ENCODE data around the gene ABI2. TPM values are rescaled to one million over a fixed set of nuclear protein-coding genes. Genes with fewer than 3 reads are reported as not detected.
"Not testable (repeated sequence)": the region's sequence is repeated elsewhere in the genome, so short reads cannot be mapped to it uniquely, and the experiment has no call there.

Gene ABI2
- total RNA-seq, 1 donor from 2014 or later, result 31.7 TPM

- H3K36me3 ChIP-seq, result no peaks in the 10 kb centered on the region
- H3K27ac ChIP-seq, result no peak overlapping the region
- H3K4me1 ChIP-seq, result peaks cover 6% of the 10 kb centered on the region
- no peak for TF ChIP-seq POLR2A (IDR thresholded peaks at IDR 0.05)
- TF ChIP-seq CTCF (IDR thresholded peaks at IDR 0.05), result no peak
- TF ChIP-seq POLR2AphosphoS5 (IDR thresholded peaks at IDR 0.05; ENCODE audit: insufficient read depth in 1 of 2, low read depth in 1 of 2), result no peak
- H3K9me3 ChIP-seq, result no peaks in the 10 kb centered on the region
- H3K4me3 ChIP-seq, result no peak overlapping the region
- intact Hi-C loops (cut with DNase I), result no loop called here
- no peaks in the 10 kb centered on the region for H3K27me3 ChIP-seq
- no peak for DNase-seq (ENCODE audit: extremely low spot score in 2 of 2)
Observed at GRCh38 chr2:203366639-203367466, 38.7 kb downstream of the ABI2 start.

DNA sequence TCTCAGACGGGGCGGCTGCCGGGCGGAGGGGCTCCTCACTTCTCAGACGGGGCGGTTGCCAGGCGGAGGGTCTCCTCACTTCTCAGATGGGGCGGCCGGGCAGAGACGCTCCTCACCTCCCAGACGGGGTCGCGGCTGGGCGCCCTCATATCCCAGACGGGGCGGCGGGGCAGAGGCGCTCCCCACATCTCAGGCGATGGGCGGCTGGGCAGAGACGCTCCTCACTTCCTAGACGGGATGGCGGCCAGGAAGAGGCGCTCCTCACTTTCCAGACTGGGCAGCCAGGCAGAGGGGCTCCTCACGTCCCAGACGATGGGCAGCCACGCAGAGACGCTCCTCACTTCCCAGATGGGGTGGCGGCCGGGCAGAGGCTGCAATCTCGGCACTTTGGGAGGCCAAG lies 44.5 kb downstream of the ABI2 start:
- H3K27me3 ChIP-seq; DNase-seq (ENCODE audit: extremely low spot score in 2 of 2); H3K36me3 ChIP-seq; H3K9me3 ChIP-seq; intact Hi-C loops (cut with DNase I); H3K4me3 ChIP-seq; H3K27ac ChIP-seq; H3K4me1 ChIP-seq: not testable (repeated sequence)

GRCh38 chr2:203376173-203376572 lies 48.0 kb downstream of the ABI2 start:
- intact Hi-C loops (cut with DNase I), result no loop called here

GRCh38 chr2:203379156-203379555 lies 51.0 kb downstream of the ABI2 start:
- Histone ChIP-seq H3K27ac (no peak overlapping the region), H3K36me3 (no peaks in the 10 kb centered on the region), H3K4me1 (no peaks in the 10 kb centered on the region), H3K9me3 (no peaks in the 10 kb centered on the region), H3K4me3 (no peak overlapping the region), H3K27me3 (no peaks in the 10 kb centered on the region)
- TF ChIP-seq POLR2A (IDR thresholded peaks at IDR 0.05) (no peak), CTCF (IDR thresholded peaks at IDR 0.05) (no peak), POLR2AphosphoS5 (IDR thresholded peaks at IDR 0.05; ENCODE audit: insufficient read depth in 1 of 2, low read depth in 1 of 2) (no peak)
- DNase-seq (ENCODE audit: extremely low spot score in 2 of 2), result no peak
- intact Hi-C loops (cut with DNase I), result no loop called here

More at GRCh38 chr2:203376173-203376572, 48.0 kb downstream of the ABI2 start:
- DNase-seq (ENCODE audit: extremely low spot score in 2 of 2), result no peak
- H3K36me3 ChIP-seq, result no peaks in the 10 kb centered on the region
- H3K27me3 ChIP-seq, result no peaks in the 10 kb centered on the region
- H3K27ac ChIP-seq, result no peak overlapping the region
- no peak overlapping the region for H3K4me3 ChIP-seq
- no peaks in the 10 kb centered on the region for H3K4me1 ChIP-seq
- no peaks in the 10 kb centered on the region for H3K9me3 ChIP-seq
- TF ChIP-seq CTCF (IDR thresholded peaks at IDR 0.05) (no peak), POLR2A (IDR thresholded peaks at IDR 0.05) (no peak), POLR2AphosphoS5 (IDR thresholded peaks at IDR 0.05; ENCODE audit: insufficient read depth in 1 of 2, low read depth in 1 of 2) (no peak)

GRCh38 chr2:203383038-203383437 lies 54.8 kb downstream of the ABI2 start:
- intact Hi-C loops (cut with DNase I), result no loop called here
- Histone ChIP-seq H3K36me3 (no peaks in the 10 kb centered on the region), H3K4me3 (no peak overlapping the region), H3K4me1 (no peaks in the 10 kb centered on the region), H3K27ac (no peak overlapping the region), H3K27me3 (no peaks in the 10 kb centered on the region), H3K9me3 (no peaks in the 10 kb centered on the region)
- TF ChIP-seq CTCF (IDR thresholded peaks at IDR 0.05) (no peak), POLR2A (IDR thresholded peaks at IDR 0.05) (no peak), POLR2AphosphoS5 (IDR thresholded peaks at IDR 0.05; ENCODE audit: insufficient read depth in 1 of 2, low read depth in 1 of 2) (no peak)
- DNase-seq (ENCODE audit: extremely low spot score in 2 of 2), result no peak

DNA sequence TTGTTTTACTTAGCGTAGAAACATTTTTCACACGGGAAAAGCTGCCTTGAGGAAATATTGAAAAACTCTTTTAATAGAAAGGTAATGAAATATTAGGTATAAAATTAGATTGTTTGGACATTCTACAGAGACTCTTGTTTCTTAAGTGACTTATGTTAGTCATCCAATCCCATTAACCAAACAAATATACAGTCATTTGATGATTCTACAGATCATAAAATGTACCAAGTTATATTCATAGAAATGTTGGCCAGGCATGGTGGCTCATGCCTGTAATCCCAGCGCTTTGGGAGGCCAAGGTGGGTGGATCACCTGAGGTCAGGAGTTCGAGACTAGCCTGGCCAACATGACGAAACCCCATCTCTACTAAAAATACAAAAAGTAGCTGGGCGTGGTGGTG lies 60.0 kb downstream of the ABI2 start:
- H3K36me3 ChIP-seq; H3K27me3 ChIP-seq; DNase-seq (ENCODE audit: extremely low spot score in 2 of 2); H3K4me1 ChIP-seq; H3K4me3 ChIP-seq; H3K27ac ChIP-seq; intact Hi-C loops (cut with DNase I); H3K9me3 ChIP-seq: not testable (repeated sequence)

Measured in vagina (tissue), 2 donors.